GM10847 (cell line): ENCODE results near the gene RBM10.

Experiments
- POLR2A ChIP-seq: IDR thresholded peaks from 2 replicates; pipeline ENCODE4 v1.6.1; 2011; ENCODE audit not compliant: insufficient read length; ENCODE audit errors: extremely low read depth

The RBM10 gene, protein sequence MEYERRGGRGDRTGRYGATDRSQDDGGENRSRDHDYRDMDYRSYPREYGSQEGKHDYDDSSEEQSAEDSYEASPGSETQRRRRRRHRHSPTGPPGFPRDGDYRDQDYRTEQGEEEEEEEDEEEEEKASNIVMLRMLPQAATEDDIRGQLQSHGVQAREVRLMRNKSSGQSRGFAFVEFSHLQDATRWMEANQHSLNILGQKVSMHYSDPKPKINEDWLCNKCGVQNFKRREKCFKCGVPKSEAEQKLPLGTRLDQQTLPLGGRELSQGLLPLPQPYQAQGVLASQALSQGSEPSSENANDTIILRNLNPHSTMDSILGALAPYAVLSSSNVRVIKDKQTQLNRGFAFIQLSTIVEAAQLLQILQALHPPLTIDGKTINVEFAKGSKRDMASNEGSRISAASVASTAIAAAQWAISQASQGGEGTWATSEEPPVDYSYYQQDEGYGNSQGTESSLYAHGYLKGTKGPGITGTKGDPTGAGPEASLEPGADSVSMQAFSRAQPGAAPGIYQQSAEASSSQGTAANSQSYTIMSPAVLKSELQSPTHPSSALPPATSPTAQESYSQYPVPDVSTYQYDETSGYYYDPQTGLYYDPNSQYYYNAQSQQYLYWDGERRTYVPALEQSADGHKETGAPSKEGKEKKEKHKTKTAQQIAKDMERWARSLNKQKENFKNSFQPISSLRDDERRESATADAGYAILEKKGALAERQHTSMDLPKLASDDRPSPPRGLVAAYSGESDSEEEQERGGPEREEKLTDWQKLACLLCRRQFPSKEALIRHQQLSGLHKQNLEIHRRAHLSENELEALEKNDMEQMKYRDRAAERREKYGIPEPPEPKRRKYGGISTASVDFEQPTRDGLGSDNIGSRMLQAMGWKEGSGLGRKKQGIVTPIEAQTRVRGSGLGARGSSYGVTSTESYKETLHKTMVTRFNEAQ

DNA sequence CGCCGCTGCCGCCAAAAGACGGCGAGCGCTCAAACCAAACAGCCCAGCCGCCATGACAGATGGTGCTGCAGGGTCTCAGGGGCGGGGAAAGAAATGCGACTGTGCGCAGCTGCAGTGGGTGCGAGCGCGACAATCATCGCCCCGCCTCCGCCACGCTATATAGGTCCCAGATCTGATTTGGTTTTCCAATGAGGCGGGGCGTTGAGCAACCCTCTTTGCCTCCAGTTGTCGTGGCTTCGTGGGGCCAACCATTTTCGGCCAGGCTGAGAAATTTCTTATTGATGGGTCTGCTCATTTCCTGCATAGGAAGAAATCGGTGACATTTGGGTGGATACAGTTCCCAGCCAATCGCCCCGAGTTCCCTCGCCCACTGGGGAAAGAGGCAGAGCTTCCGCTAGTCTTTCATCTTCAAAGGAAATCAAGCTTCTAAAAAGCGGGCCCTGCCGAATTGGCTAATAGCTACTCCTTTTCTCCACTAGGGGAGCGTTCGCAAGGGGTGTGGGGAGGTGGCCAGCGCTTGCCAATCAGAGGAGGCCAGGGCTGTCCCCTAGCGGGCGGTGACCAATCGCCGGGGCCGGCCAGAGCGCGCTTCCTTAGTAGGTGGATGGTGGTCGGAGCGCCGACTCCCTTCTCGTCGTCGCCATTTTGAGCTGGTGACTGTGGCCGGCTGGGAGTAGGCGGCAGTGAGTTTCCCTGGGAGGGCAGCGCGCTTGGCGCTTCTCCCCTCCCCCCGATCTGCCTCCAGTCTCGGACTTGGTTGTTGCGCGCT is at the start of gene RBM10, which contains the start of gene NDUFB11:
RBM10 (plus strand) TSS at position 596 of the 769 bp plus-strand sequence. CDS start 2,261 bp downstream, outside the sequence.
NDUFB11 (minus strand) TSS at position 77 of the 769 bp plus-strand sequence; CDS start at position 54, 23 bp downstream.
- TF ChIP-seq POLR2A = peak; percentile 70

DNA sequence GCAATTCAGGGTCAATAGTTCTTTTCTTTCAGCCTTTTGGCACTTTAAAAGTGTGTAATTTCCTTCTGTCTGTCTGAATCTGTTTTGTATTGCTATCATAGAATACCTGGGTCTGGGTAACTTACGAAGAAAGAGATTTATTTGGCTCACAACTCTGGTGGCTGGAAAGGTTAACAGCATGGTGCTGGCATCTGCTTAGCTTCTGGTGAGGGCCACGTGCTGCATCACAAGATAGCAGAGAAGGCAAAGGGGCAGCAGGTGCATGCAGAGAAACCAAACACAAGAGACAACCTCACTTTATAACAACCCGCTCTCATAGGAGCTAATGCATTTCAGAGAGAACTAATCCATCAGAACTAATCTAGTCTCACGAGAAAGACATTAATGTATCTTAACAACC is 48.0 kb upstream of the RBM10 start:
- no peak for TF ChIP-seq POLR2A

DNA sequence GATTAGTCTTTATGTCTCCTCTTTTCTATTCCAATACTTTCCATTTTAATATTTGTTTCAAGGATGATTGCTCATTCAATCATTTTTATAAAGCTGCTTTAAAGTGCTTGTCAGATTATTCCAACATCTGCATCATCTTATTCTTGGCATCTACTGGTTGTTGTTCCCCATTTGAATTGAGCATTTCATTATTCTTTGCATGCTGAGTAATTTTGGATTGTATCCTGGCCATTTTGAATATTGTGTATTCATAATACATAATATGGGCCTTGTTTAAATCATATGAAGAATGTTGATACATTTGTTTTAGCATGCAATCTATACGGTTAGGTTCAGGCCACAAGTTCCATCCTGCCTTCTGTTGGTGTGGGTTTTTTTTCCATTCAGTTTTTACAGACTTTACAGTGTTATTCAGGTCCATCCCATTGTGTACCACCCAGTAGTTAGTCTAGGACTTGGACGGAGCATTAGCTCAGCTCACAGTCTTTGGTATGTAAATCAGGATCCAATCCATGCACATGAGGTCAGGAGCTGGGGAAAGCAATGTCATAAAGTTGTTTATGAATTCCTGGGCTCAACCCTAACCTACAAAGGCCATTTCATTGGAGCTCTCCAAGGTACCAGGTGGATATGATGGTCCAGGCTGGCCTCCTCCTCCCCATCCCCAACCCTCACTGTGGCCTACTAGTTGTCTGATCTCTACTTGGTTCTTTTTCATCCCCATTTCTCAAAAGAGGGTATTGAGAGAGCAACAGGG is 46.5 kb upstream of the RBM10 start:
- no peak for TF ChIP-seq POLR2A

DNA sequence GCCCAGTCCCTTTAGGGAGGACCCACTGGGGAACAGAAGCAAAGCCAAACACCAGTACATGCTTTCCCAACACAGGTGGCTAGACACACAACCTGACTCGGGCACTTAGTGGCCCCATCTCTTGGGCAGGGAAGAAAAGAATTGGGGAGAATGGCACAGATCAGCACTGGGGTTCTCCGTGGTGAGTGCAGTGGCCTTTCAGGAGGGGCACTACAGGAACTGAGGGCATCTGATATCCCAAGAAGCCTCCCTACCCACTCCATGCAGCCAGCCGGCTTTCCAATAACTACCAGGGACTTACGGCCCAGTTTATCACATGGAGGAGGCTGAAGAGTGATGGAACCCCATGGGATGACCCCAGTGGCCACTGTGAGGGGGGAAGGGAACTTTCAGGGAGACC is 43.8 kb upstream of the RBM10 start:
- no peak for TF ChIP-seq POLR2A

DNA sequence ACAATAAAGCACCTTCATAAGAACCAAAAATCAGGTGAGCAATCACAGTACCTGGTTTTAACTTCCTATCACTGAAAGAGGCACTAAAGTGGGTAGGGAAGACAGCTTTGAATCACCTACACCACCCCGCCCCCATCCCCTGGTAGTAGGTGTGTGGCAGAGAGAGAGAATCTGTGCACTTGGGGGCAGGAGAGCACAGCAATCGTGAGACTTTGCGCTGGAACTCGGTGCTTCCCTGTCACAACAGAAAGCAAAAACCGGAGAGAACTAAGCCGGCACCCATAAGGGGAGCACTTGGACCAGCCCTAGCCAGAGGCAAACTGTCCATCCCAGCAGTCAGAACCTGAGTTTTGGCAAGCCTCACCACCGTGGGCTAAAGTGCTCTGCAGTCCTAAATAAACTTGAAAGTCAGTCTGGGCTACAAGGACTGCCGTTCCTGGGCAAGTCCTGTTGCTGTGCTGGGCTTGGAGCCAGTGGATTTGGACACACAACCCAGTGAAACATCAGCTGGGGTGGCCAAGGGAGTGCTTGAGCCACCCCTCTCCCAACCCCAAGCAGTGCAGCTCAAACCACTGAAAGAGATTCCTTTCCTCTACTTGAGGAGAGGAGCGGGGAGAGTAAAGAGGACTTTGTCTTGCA is 32.6 kb upstream of the RBM10 start:
- TF ChIP-seq POLR2A = no peak

DNA sequence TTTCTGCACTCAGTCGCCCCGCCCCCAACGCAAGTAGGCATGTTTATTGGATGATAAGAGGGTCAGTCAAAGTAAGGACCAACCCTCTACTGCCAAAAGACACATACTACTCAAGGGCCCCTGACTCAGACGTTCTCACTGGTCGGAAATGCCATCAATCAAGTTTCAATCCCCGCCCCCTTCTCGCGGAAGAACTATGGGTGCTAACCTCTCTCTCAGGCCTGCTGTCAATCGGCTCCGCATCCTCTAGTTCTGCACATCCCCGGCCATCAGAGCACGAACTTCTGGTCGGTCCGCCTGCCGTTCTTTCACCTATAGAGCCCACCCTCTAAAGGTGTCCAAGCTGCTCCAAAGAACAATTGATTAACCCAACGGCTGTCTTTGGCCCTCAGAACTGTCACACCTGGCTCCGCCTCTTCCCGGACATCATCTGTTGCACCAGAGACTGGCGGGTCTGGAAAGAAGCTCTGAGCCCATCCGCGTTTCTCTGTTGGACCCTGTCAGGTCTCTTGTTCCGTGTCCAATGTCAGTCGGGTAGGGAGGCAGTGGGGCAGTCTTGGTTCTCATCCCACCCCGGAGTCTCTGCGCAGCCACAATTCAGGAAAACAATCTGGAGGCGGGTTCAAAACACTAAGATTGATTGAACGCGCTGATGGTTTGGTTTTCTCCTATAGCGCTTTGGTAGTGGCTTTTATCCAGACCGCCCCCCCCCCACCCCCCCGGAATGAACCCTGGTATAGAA is 15.7 kb upstream of the RBM10 start:
- peak; percentile 36 for TF ChIP-seq POLR2A

DNA sequence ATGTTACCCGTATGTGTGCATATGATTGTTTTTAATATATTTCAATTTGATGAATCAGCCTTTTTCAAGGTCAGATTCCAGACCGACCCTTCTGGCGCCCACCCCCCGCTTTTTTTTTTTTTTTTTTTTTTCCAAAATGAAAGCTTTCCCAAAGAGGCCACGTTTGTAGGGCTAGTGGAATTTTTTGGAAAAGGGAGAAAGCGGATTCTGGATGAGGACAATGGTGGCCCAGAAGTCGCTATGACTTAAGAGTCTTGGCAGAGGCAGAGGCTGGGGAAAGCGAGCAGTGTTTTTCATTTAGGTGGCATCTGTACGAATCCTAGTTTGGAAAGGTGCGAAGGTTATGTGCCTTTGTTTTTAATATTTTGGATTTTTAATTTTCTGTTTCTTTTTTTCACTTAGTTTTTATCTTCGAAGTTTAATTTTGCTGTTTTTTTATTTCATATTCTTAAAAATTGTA is 15.1 kb upstream of the RBM10 start:
- no peak for TF ChIP-seq POLR2A

DNA sequence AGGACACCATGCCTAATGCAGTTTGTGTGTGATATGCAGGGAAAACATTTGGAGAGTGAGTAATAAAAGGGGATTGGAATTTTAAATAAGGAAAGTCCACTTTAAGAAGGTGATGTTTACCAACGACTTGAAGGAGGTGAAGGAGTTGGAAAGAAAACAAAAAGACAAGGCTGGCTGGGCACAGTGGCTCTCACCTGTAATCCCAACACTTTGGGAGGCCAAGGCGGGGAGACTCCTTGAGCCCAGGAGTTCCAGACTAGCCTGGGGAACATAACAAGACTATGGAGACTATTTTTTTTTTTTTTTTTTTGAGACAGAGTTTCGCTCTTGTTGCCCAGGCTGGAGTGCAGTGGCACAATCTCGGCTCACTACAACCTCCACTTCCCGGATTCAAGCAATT is 11.5 kb upstream of the RBM10 start:
- no peak for TF ChIP-seq POLR2A

DNA sequence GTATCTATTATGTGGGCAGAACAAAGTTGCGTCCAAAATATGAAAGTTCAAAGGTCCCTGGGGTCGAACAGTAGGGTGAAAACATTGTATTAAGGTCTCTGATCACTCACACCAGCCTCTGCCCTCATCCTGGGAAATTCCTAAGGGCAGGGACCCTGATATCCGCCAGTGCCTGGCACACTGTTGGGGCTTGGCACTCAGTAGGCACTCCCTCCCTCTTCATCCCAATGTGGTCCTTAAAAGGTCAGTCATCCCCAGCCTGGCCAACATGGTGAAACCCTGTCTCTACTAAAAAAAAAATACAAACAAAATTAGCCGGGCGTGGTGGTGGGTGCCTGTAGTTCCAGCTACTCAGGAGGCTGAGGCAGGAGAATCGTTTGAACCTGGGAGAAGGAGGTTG is 6.8 kb upstream of the RBM10 start:
- no peak for TF ChIP-seq POLR2A

DNA sequence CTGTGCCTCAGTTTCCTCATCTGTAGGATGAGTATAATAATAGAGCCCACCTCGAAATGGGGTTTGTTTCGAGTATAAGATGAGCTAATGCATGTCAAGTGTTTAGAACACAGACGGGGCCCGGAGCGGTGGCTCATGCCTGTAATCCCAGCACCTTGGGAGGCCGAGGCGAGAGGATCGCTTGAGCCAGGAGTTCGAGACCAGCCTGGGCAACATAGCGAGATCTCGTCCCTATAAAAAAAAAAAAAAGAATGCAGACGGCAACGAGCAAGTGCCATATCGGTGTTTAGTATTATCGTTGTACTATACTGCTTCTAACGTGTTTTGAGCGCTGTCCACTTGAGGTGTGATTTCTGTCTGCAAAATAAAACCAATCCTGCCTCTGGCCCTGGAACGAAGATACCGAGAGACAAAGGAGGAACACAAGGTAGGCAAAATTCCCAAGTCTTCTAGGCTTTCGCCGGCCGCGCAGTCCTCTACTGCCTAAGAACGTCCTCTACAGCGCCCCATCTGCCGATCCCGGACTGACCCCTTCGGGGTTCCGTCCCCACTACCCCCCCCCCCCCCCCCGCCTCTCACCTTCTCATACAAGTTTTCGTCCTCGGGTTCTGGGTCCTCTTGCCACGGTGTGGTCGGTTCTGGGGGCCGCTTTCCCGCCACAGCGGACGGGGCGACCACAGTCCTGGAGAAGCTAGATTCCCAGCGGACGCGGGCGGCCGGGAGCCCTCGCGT is 961 bp upstream of the RBM10 start:
- TF ChIP-seq POLR2A = no peak

DNA sequence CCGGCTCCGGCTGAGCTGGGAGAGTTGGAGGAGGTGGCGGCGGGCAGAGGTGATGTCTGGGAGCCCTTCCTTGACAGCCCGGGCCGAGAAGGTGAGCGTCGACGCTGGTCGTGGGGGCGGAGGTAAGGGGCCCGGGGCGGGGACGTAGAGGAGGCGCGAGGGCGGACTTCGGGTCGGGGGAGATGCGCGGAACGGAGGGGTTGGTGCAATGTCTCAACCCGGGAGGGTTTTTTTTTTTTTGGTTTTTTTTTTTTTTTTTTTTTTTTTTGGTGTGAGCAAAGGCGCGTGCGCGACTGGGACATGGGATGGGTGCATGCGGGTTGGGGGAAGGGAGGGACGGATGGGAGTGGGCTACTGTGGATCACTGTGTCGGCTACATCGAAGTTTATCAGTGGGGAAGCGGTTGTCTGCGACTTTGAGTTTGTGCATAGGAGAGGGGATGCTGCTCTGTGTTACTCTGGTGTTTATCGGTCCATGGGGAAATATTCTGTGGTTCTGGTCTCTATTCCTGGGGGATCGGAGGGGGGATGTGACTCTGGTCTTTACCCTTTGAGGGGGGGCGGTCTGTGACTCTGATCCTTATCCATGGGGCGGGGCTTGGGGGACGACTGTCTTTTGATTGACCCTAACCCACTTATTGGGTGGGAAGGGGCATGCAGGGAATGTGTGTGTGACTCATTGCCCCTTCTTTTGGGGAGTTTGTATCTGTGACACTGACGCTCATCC is 537 bp downstream of the RBM10 start:
- TF ChIP-seq POLR2A = no peak
